Sigmoid colon (tissue), 4 donors: ENCODE measurements around the gene VRK2.

Source experiments
- POLR2A ChIP-seq, 2 donors: fragments of 450-650 bp; IDR thresholded peaks; one replicate each; pipeline ENCODE4 v1.6.1; 2016; ENCODE audit warnings: antibody characterized with exemption in 2 of 2, mild to moderate bottlenecking in 2 of 2, moderate library complexity in 2 of 2
- POLR2AphosphoS5 ChIP-seq, 4 donors: sonication (generic); formaldehyde crosslinking; IDR thresholded peaks; one replicate each; pipeline ENCODE4 v1.6.1; 2017; ENCODE audit warnings: antibody characterized with exemption in 4 of 4
- TF ChIP-seq, protein P1 (sequence below), 4 experiments: fragments of 450-650 bp in 3 of 4; fragments of 200-600 bp in 1 of 4; IDR thresholded peaks; one replicate each; pipeline ENCODE4 v1.5.1; 2016 to 2019; ENCODE audit warnings: antibody characterized with exemption in 4 of 4, mild to moderate bottlenecking in 3 of 4, moderate library complexity in 2 of 4

GRCh38 chr2:58122540-58122939, 75.9 kb downstream of the VRK2 start:
- TF ChIP-seq, protein P1, sequence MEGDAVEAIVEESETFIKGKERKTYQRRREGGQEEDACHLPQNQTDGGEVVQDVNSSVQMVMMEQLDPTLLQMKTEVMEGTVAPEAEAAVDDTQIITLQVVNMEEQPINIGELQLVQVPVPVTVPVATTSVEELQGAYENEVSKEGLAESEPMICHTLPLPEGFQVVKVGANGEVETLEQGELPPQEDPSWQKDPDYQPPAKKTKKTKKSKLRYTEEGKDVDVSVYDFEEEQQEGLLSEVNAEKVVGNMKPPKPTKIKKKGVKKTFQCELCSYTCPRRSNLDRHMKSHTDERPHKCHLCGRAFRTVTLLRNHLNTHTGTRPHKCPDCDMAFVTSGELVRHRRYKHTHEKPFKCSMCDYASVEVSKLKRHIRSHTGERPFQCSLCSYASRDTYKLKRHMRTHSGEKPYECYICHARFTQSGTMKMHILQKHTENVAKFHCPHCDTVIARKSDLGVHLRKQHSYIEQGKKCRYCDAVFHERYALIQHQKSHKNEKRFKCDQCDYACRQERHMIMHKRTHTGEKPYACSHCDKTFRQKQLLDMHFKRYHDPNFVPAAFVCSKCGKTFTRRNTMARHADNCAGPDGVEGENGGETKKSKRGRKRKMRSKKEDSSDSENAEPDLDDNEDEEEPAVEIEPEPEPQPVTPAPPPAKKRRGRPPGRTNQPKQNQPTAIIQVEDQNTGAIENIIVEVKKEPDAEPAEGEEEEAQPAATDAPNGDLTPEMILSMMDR (IDR thresholded peaks at IDR 0.05), result no peak
- TF ChIP-seq POLR2AphosphoS5 (IDR thresholded peaks at IDR 0.05) (no peak), POLR2A (IDR thresholded peaks at IDR 0.05) (no peak)
